Panc1 (cell line): ENCODE results near the gene JMJD4. TPM values are rescaled to one million over a fixed set of nuclear protein-coding genes. Genes with fewer than 3 reads are reported as not detected.
A peak's percentile ranks its signal among the peaks of the same experiment; 100 is the strongest.

Experiments
- ATAC-seq: fragments of 200-7000 bp; cut with Tn5 transposase; 2 replicates; pipeline ENCODE4 v1.9.1; 2020; ENCODE audit warnings: mild to moderate bottlenecking, moderate library complexity
- BruUV-seq: library from RNA; stranded (reverse); fragments of 400-500 nt; replicated peaks from 2 replicates; lab custom pipeline; 2021; lab: Mats Ljungman, UMichigan
- CTCF ChIA-PET: fragments of 300-600 bp; sonication (Branson Sonifier 250); formaldehyde crosslinking; loops from one replicate; lab custom pipeline; 2022; ENCODE audit warnings: antibody characterized with exemption; lab: Charles Lee
- POLR2A ChIA-PET: fragments of 300-600 bp; sonication (Branson Sonifier 250); formaldehyde crosslinking; loops from one replicate; lab custom pipeline; 2022; ENCODE audit warnings: antibody characterized with exemption; lab: Charles Lee
- DNase-seq: peaks from one replicate; pipeline ENCODE4 v3.0.0-alpha.2; 2010; ENCODE audit warnings: low read depth, low spot score
- H3K27ac ChIP-seq: 2 replicates; pipeline ENCODE4 v1.5.1; 2011; ENCODE audit warnings: mild to moderate bottlenecking, low read length, inconsistent platforms
- H3K27me3 ChIP-seq: fragments of 200-500 bp; sonication (Bioruptor generic); 2 replicates; pipeline ENCODE4 v1.6.0; 2014; ENCODE audit warnings: low read length, inconsistent platforms; ENCODE audit not compliant: control insufficient read depth, insufficient read depth
- H3K36me3 ChIP-seq: fragments of 200-500 bp; sonication (Bioruptor generic); 2 replicates; pipeline ENCODE4 v1.5.1; 2014; ENCODE audit warnings: inconsistent platforms, mild to moderate bottlenecking, low read length, moderate library complexity; ENCODE audit not compliant: control insufficient read depth, insufficient read depth
- H3K4me1 ChIP-seq: 2 replicates; pipeline ENCODE4 v1.5.1; 2011; ENCODE audit warnings: inconsistent platforms, mild to moderate bottlenecking, low read length, moderate library complexity; ENCODE audit not compliant: control insufficient read depth, insufficient read depth
- H3K4me3 ChIP-seq, 2 experiments: 2 replicates each; pipeline ENCODE4 v1.5.1; 2011 to 2012; ENCODE audit warnings: low read depth in 2 of 2, low read length in 2 of 2, mild to moderate bottlenecking in 2 of 2, inconsistent platforms in 1 of 2, moderate library complexity in 1 of 2
- H3K9me3 ChIP-seq: fragments of 200-500 bp; sonication (Bioruptor generic); 2 replicates; pipeline ENCODE4 v1.5.1; 2014; ENCODE audit warnings: low read depth, mild to moderate bottlenecking, inconsistent platforms, low read length, moderate library complexity; ENCODE audit not compliant: control insufficient read depth, insufficient read depth
- POLR2AphosphoS5 ChIP-seq: IDR thresholded peaks from 2 replicates; pipeline ENCODE4 v1.6.1; 2012; ENCODE audit warnings: mild to moderate bottlenecking, low read depth, low read length, moderate library complexity
- SIN3A ChIP-seq: IDR thresholded peaks from 2 replicates; pipeline ENCODE4 v1.6.1; 2012; ENCODE audit warnings: low read depth, mild to moderate bottlenecking, low read length, moderate library complexity, borderline replicate concordance; ENCODE audit not compliant: insufficient read depth
- TCF7L2 ChIP-seq: IDR thresholded peaks from 2 replicates; pipeline ENCODE4 v1.6.1; 2011; ENCODE audit warnings: mild to moderate bottlenecking, low read depth, low read length, inconsistent platforms
- in situ Hi-C: cut with HindIII; loops from 2 replicates; pipeline ENCODE4 v1.10.0; 2016; ENCODE audit warnings: low sequenced_read_pairs, low pct_unique_long_range_greater_than_20kb
- intact Hi-C: fragments of 100-400 bp; cut with micrococcal nuclease; formaldehyde crosslinking; loops from one replicate; pipeline ENCODE4 v1.10.0; 2022; ENCODE audit not compliant: unreplicated experiment
- total RNA-seq: library from RNA; stranded (reverse); gene quantifications from one replicate; pipeline ENCODE4 v1.2.1, GENCODE V29; 2021; ENCODE audit not compliant: unreplicated experiment
- TF ChIP-seq, protein P1 (sequence below), 2 experiments: IDR thresholded peaks; 2 replicates each; pipeline ENCODE4 v1.6.1; 2011 to 2012; ENCODE audit warnings: low read depth in 2 of 2, control low read depth in 1 of 2, low read length in 1 of 2, mild to moderate bottlenecking in 1 of 2, moderate library complexity in 1 of 2; ENCODE audit not compliant: insufficient read depth in 1 of 2
- TF ChIP-seq, protein P2 (sequence below): fragments of 450-650 bp; IDR thresholded peaks from 2 replicates; pipeline ENCODE4 v1.5.1; 2017; ENCODE audit warnings: mild to moderate bottlenecking

Gene JMJD4
- total RNA-seq, 1 experiment from 2014 or later: 27.7 TPM

DNA sequence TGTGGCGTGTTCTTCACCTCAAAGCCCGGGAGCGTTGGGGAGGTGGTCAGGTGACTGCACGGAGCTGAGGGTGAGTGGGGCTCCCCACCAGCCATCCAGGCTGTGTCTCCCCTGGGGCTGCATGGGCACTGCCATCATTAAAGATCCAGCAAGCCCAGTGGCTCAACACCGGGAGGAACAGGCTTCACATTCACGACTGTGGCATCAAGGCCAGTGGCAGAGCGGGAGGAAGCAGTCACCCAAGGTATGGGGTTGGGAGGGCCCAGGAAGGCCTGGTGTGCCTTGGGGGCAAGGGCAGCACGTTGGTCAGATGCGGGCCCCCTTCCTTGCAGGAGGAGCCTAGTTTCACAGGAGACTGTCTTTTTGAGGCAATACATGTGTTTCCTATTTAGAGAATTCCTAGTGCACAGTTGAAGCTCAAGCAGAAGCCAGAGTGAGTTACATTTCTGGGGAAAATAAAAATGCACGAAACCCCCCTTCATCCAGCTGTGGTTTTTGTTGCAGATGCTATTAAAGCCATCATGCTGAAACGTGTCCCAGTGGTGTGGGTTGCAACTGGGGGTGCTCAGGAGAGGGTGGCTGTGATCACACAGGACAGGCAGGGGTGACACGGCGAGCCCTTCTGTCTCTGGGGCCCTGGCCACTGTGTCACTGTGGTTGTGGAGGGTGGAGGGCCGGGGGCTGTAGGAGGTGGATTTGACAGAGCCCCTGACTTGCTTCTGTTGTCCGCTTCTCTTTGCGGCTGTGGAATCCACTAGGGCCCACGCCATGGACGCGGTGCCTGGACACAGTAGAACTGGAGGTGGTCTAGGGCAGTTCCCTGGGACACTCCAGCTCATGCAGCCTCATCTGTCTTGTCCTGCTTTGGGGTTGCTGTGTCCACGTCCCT is 34.2 kb upstream of the JMJD4 start:
- intact Hi-C loops (no loop called here), in situ Hi-C loops (no loop called here)
- H3K36me3 ChIP-seq: peaks cover 2% of the 10 kb centered on the region; the same call in 1 of the 2 replicates
- peaks cover 38% of the 10 kb centered on the region for H3K4me1 ChIP-seq
- no peak overlapping the region for H3K4me3 ChIP-seq
- ATAC-seq (no peak), DNase-seq (no peak)
- H3K27ac ChIP-seq: peak overlapping the region; percentile 70
- BruUV-seq: no TSS peak
- H3K27me3 ChIP-seq: no peaks in the 10 kb centered on the region
- ChIA-PET POLR2A (no interaction called here), CTCF (no interaction called here)
- TF ChIP-seq, protein P1, sequence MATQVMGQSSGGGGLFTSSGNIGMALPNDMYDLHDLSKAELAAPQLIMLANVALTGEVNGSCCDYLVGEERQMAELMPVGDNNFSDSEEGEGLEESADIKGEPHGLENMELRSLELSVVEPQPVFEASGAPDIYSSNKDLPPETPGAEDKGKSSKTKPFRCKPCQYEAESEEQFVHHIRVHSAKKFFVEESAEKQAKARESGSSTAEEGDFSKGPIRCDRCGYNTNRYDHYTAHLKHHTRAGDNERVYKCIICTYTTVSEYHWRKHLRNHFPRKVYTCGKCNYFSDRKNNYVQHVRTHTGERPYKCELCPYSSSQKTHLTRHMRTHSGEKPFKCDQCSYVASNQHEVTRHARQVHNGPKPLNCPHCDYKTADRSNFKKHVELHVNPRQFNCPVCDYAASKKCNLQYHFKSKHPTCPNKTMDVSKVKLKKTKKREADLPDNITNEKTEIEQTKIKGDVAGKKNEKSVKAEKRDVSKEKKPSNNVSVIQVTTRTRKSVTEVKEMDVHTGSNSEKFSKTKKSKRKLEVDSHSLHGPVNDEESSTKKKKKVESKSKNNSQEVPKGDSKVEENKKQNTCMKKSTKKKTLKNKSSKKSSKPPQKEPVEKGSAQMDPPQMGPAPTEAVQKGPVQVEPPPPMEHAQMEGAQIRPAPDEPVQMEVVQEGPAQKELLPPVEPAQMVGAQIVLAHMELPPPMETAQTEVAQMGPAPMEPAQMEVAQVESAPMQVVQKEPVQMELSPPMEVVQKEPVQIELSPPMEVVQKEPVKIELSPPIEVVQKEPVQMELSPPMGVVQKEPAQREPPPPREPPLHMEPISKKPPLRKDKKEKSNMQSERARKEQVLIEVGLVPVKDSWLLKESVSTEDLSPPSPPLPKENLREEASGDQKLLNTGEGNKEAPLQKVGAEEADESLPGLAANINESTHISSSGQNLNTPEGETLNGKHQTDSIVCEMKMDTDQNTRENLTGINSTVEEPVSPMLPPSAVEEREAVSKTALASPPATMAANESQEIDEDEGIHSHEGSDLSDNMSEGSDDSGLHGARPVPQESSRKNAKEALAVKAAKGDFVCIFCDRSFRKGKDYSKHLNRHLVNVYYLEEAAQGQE (IDR thresholded peaks at IDR 0.05; ENCODE audit: insufficient read depth in 1 of 2, low read depth in 2 of 2, low read length in 1 of 2): no peak
- no peak for TF ChIP-seq SIN3A
- no peaks in the 10 kb centered on the region for H3K9me3 ChIP-seq

DNA sequence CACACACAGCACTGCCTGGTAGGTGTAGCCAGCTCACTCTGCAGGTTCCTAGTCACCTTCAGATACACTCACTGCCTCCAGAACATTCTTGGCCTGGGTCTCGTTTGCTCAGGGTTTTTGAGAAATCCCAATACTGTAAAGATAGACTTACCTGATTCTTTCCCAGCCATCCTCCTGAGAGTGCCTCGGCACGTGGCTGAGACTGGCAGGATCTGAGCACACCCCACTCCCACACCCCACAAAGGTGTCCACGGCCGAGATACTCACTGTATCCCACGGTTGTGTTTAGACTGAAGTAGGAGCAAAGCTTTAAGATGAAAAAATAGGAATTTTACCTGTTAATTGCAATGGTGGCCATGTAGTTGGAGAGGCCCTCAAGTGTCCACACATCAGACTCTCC is 33.5 kb upstream of the JMJD4 start:
- no peak for ATAC-seq
- BruUV-seq: no TSS peak
- Histone ChIP-seq H3K36me3 (peaks cover 2% of the 10 kb centered on the region; the same call in 1 of the 2 replicates), H3K4me1 (peaks cover 45% of the 10 kb centered on the region), H3K27ac (peak overlapping the region; percentile 70), H3K9me3 (no peaks in the 10 kb centered on the region), H3K4me3 (no peak overlapping the region), H3K27me3 (no peaks in the 10 kb centered on the region)
- ChIA-PET POLR2A (no interaction called here), CTCF (no interaction called here)
- intact Hi-C loops (no loop called here), in situ Hi-C loops (no loop called here)
- TF ChIP-seq, protein P2, sequence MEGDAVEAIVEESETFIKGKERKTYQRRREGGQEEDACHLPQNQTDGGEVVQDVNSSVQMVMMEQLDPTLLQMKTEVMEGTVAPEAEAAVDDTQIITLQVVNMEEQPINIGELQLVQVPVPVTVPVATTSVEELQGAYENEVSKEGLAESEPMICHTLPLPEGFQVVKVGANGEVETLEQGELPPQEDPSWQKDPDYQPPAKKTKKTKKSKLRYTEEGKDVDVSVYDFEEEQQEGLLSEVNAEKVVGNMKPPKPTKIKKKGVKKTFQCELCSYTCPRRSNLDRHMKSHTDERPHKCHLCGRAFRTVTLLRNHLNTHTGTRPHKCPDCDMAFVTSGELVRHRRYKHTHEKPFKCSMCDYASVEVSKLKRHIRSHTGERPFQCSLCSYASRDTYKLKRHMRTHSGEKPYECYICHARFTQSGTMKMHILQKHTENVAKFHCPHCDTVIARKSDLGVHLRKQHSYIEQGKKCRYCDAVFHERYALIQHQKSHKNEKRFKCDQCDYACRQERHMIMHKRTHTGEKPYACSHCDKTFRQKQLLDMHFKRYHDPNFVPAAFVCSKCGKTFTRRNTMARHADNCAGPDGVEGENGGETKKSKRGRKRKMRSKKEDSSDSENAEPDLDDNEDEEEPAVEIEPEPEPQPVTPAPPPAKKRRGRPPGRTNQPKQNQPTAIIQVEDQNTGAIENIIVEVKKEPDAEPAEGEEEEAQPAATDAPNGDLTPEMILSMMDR: no peak
- TF ChIP-seq SIN3A (no peak), TCF7L2 (no peak), POLR2AphosphoS5 (no peak)
- TF ChIP-seq, protein P1 (IDR thresholded peaks at IDR 0.05; ENCODE audit: insufficient read depth in 1 of 2, low read depth in 2 of 2, low read length in 1 of 2): no peak
- DNase-seq: no peak
